Mesenchymal stem cell (in vitro differentiated cells and primary cell): ENCODE measurements around the gene RYR2.

Experiments
- DNase-seq: peaks from one replicate; pipeline ENCODE4 v3.0.0-alpha.2; 2013
- H2AFZ ChIP-seq: one replicate; pipeline ENCODE4 v1.6.1; 2013; ENCODE audit warnings: low read depth, mild to moderate bottlenecking, control low read depth, inconsistent platforms, low read length, moderate library complexity
- H2AK5ac ChIP-seq: 2 replicates; pipeline ENCODE4 v1.6.1; 2013; ENCODE audit warnings: low read length, moderate library complexity, mild to moderate bottlenecking, inconsistent platforms; ENCODE audit not compliant: severe bottlenecking
- H2BK120ac ChIP-seq: one replicate; pipeline ENCODE4 v1.6.1; 2013; ENCODE audit warnings: low read depth, mild to moderate bottlenecking, inconsistent platforms, low read length, moderate library complexity
- H2BK12ac ChIP-seq, 2 experiments: one replicate each; pipeline ENCODE4 v1.6.1; 2013; ENCODE audit warnings: inconsistent platforms in 2 of 2, low read length in 2 of 2, mild to moderate bottlenecking in 2 of 2, moderate library complexity in 2 of 2, control low read depth in 1 of 2
- H2BK15ac ChIP-seq: one replicate; pipeline ENCODE4 v1.6.1; 2013; ENCODE audit warnings: mild to moderate bottlenecking, low read depth, inconsistent platforms; ENCODE audit not compliant: poor library complexity, severe bottlenecking
- H2BK5ac ChIP-seq: 2 replicates; pipeline ENCODE4 v1.6.1; 2013; ENCODE audit warnings: low read depth, mild to moderate bottlenecking, low read length, control low read depth, inconsistent platforms; ENCODE audit not compliant: poor library complexity, severe bottlenecking
- H3K14ac ChIP-seq, 2 experiments: one replicate each; pipeline ENCODE4 v1.6.1; 2013; ENCODE audit warnings: inconsistent platforms in 2 of 2, low read length in 2 of 2, control low read depth in 1 of 2, mild to moderate bottlenecking in 1 of 2, moderate library complexity in 1 of 2
- H3K18ac ChIP-seq, 2 experiments: one replicate each; pipeline ENCODE4 v1.6.1; 2013; ENCODE audit warnings: inconsistent platforms in 2 of 2, low read length in 2 of 2, control low read depth in 1 of 2, low read depth in 1 of 2, mild to moderate bottlenecking in 1 of 2
- H3K23ac ChIP-seq, 2 experiments: one replicate each; pipeline ENCODE4 v1.6.1; 2013; ENCODE audit warnings: inconsistent platforms in 2 of 2, low read length in 2 of 2, mild to moderate bottlenecking in 2 of 2, moderate library complexity in 2 of 2, control low read depth in 1 of 2
- H3K27ac ChIP-seq: 2 replicates; pipeline ENCODE4 v1.5.1; 2013; ENCODE audit warnings: mild to moderate bottlenecking, moderate library complexity, low read length, control low read depth, inconsistent platforms; ENCODE audit not compliant: poor library complexity, severe bottlenecking
- H3K27me3 ChIP-seq, 2 experiments: 2 replicates each; pipeline versions ENCODE4 v1.6.1 to v1.7.0; 2013; ENCODE audit warnings: low read length in 2 of 2, mild to moderate bottlenecking in 2 of 2, moderate library complexity in 2 of 2, control low read depth in 1 of 2, inconsistent platforms in 1 of 2; ENCODE audit not compliant: control insufficient read depth in 1 of 2, insufficient read depth in 1 of 2
- H3K36me3 ChIP-seq, 2 experiments: 2 replicates each; pipeline versions ENCODE4 v1.6.1 to v1.7.0; 2013; ENCODE audit warnings: low read length in 2 of 2, control low read depth in 1 of 2, inconsistent platforms in 1 of 2, low read depth in 1 of 2, mild to moderate bottlenecking in 1 of 2; ENCODE audit not compliant: insufficient read depth in 2 of 2, control insufficient read depth in 1 of 2
- H3K4ac ChIP-seq, 2 experiments: one replicate each; pipeline ENCODE4 v1.6.1; 2013; ENCODE audit warnings: inconsistent platforms in 2 of 2, low read length in 2 of 2, mild to moderate bottlenecking in 2 of 2, moderate library complexity in 2 of 2, control low read depth in 1 of 2, low read depth in 1 of 2
- H3K4me1 ChIP-seq: 2 replicates; pipeline ENCODE4 v1.6.1; 2013; ENCODE audit warnings: low read depth, low read length, control low read depth; ENCODE audit not compliant: control insufficient read depth, insufficient read depth
- H3K4me2 ChIP-seq: 2 replicates; pipeline ENCODE4 v1.6.1; 2013; ENCODE audit warnings: low read length, mild to moderate bottlenecking, inconsistent platforms; ENCODE audit not compliant: poor library complexity, severe bottlenecking
- H3K4me3 ChIP-seq, 2 experiments: 2 replicates each; pipeline versions ENCODE4 v1.5.1 to v1.7.0; 2013; ENCODE audit warnings: low read length in 2 of 2, mild to moderate bottlenecking in 2 of 2, control low read depth in 1 of 2, low read depth in 1 of 2; ENCODE audit not compliant: insufficient read depth in 1 of 2
- H3K79me1 ChIP-seq: replicated peaks from 2 replicates; pipeline ENCODE4 v1.6.1; 2013; ENCODE audit warnings: mild to moderate bottlenecking, control low read depth, low read length, inconsistent platforms; ENCODE audit not compliant: poor library complexity, severe bottlenecking
- H3K9ac ChIP-seq: 2 replicates; pipeline ENCODE4 v1.7.0; 2013; ENCODE audit warnings: mild to moderate bottlenecking, low read length, moderate library complexity
- H3K9me3 ChIP-seq: 2 replicates; pipeline ENCODE4 v1.7.0; 2013; ENCODE audit warnings: mild to moderate bottlenecking, low read length; ENCODE audit not compliant: control insufficient read depth
- H4K8ac ChIP-seq: one replicate; pipeline ENCODE4 v1.6.1; 2013; ENCODE audit warnings: inconsistent platforms, mild to moderate bottlenecking, low read length, moderate library complexity
- H4K91ac ChIP-seq: one replicate; pipeline ENCODE4 v1.6.1; 2013; ENCODE audit warnings: mild to moderate bottlenecking, low read length, inconsistent platforms
- WGBS: methylation state at CpG from one replicate; pipeline ENCODE4 v1.1.7; 2013; ENCODE audit warnings: mixed read lengths; 5-methylcytosine and 5-hydroxymethylcytosine counted together

The RYR2 gene

DNA sequence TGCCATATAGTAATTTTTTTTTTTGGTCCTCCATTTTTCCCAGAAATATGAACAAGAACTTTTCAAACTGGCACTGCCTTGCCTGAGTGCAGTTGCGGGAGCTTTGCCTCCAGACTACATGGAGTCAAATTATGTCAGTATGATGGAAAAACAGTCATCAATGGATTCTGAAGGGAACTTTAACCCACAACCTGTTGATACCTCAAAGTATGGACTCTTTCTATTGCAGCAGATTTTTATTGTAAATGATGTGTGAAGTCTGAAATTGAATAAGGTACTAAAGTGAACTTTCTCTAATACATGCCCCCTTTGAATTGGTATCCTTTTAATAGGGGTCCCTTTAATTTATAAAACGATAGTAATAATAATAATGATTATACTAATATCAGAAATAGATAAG lies 613.8 kb downstream of the RYR2 start:
- no peak overlapping the region for H3K23ac ChIP-seq
- H2BK15ac ChIP-seq: no peak overlapping the region
- H2BK12ac ChIP-seq: no peak overlapping the region
- H3K27ac ChIP-seq: no peak overlapping the region
- no peaks in the 10 kb centered on the region for H3K9me3 ChIP-seq
- H3K27me3 ChIP-seq: no peaks in the 10 kb centered on the region
- no peaks in the 10 kb centered on the region for H3K79me1 ChIP-seq
- H3K9ac ChIP-seq: no peak overlapping the region
- H3K4me2 ChIP-seq: no peak overlapping the region
- H2BK5ac ChIP-seq: no peak overlapping the region
- 100% methylated on average over 1 of the region's 2 CpGs for WGBS
- H3K36me3 ChIP-seq: no peaks in the 10 kb centered on the region
- H2BK120ac ChIP-seq: no peak overlapping the region
- no peak overlapping the region for H4K91ac ChIP-seq
- H3K14ac ChIP-seq: no peak overlapping the region
- no peak overlapping the region for H2AFZ ChIP-seq
- H3K4ac ChIP-seq: no peak overlapping the region
- no peak overlapping the region for H3K4me3 ChIP-seq
- no peak overlapping the region for H2AK5ac ChIP-seq
- no peak overlapping the region for H4K8ac ChIP-seq
- H3K4me1 ChIP-seq: no peaks in the 10 kb centered on the region
- no peak for DNase-seq
- H3K18ac ChIP-seq: no peak overlapping the region

- H4K91ac ChIP-seq: no peak overlapping the region
- no peak overlapping the region for H4K8ac ChIP-seq
- no peaks in the 10 kb centered on the region for H3K27me3 ChIP-seq
- H2AFZ ChIP-seq: no peak overlapping the region
- no peak overlapping the region for H3K4me2 ChIP-seq
- no peak overlapping the region for H2BK120ac ChIP-seq
- no peak overlapping the region for H2BK12ac ChIP-seq
- H3K4me1 ChIP-seq: no peaks in the 10 kb centered on the region
- H3K14ac ChIP-seq: no peak overlapping the region
- H3K79me1 ChIP-seq: no peaks in the 10 kb centered on the region
- no peak overlapping the region for H2AK5ac ChIP-seq
- H3K9me3 ChIP-seq: no peaks in the 10 kb centered on the region
- no peak overlapping the region for H2BK15ac ChIP-seq
- H2BK5ac ChIP-seq: no peak overlapping the region
- no peak overlapping the region for H3K4ac ChIP-seq
- H3K18ac ChIP-seq: no peak overlapping the region
- H3K23ac ChIP-seq: no peak overlapping the region
- H3K9ac ChIP-seq: no peak overlapping the region
- H3K36me3 ChIP-seq: no peaks in the 10 kb centered on the region
- no peak overlapping the region for H3K27ac ChIP-seq
- no peak for DNase-seq
- WGBS: 85% methylated on average over 4 of the region's 5 CpGs
- H3K4me3 ChIP-seq: no peak overlapping the region
These were observed 622.4 kb downstream of the RYR2 start for GRCh38 chr1:237664348-237664747.

- no peak overlapping the region for H4K91ac ChIP-seq
- H3K27ac ChIP-seq: no peak overlapping the region
- H3K79me1 ChIP-seq: no peaks in the 10 kb centered on the region
- H3K4me2 ChIP-seq: no peak overlapping the region
- no peak overlapping the region for H2BK5ac ChIP-seq
- no peak overlapping the region for H3K4ac ChIP-seq
- H2AK5ac ChIP-seq: no peak overlapping the region
- WGBS: no CpG with 5 or more reads among the region's 1 CpG
- H3K14ac ChIP-seq: no peak overlapping the region
- no peak overlapping the region for H3K4me3 ChIP-seq
- no peak overlapping the region for H4K8ac ChIP-seq
- no peak overlapping the region for H2AFZ ChIP-seq
- no peaks in the 10 kb centered on the region for H3K27me3 ChIP-seq
- no peak overlapping the region for H2BK12ac ChIP-seq
- no peak for DNase-seq
- no peaks in the 10 kb centered on the region for H3K4me1 ChIP-seq
- H3K36me3 ChIP-seq: no peaks in the 10 kb centered on the region
- H3K18ac ChIP-seq: no peak overlapping the region
- no peak overlapping the region for H3K9ac ChIP-seq
- no peaks in the 10 kb centered on the region for H3K9me3 ChIP-seq
- no peak overlapping the region for H2BK120ac ChIP-seq
- no peak overlapping the region for H2BK15ac ChIP-seq
- no peak overlapping the region for H3K23ac ChIP-seq
These were observed 628.3 kb downstream of the RYR2 start for GRCh38 chr1:237670302-237670701.

- Histone ChIP-seq H3K4me3 (no peak overlapping the region), H2BK120ac (no peak overlapping the region), H2AK5ac (no peak overlapping the region), H3K9me3 (no peaks in the 10 kb centered on the region), H3K9ac (no peak overlapping the region), H4K91ac (no peak overlapping the region), H3K4ac (no peak overlapping the region), H4K8ac (no peak overlapping the region), H3K27me3 (no peaks in the 10 kb centered on the region), H2BK15ac (no peak overlapping the region), H3K79me1 (no peaks in the 10 kb centered on the region), H3K23ac (no peak overlapping the region), H3K18ac (no peak overlapping the region), H2BK5ac (no peak overlapping the region), H2BK12ac (no peak overlapping the region), H3K27ac (no peak overlapping the region), H3K14ac (no peak overlapping the region), H3K36me3 (no peaks in the 10 kb centered on the region), H2AFZ (no peak overlapping the region), H3K4me2 (no peak overlapping the region), H3K4me1 (no peaks in the 10 kb centered on the region)
- 94% methylated on average over 2 of the region's 4 CpGs for WGBS
- no peak for DNase-seq
These were observed 629.3 kb downstream of the RYR2 start for GRCh38 chr1:237671262-237671661.
